Endothelial cell of umbilical vein (primary cell): ENCODE measurements around the gene BCAS3. TPM values are rescaled to one million over a fixed set of nuclear protein-coding genes. Genes with fewer than 3 reads are reported as not detected.

Experiments
- BruUV-seq: library from RNA; stranded (reverse); fragments of 400-500 nt; replicated peaks from 2 replicates; lab custom pipeline; 2021; lab: Mats Ljungman, UMichigan
- CTCF ChIA-PET: fragments of 300-600, 350-600 bp; sonication (Branson Sonifier 250); formaldehyde crosslinking; loops from one replicate; lab custom pipeline; 2021; ENCODE audit warnings: antibody characterized with exemption, inconsistent platforms; lab: Charles Lee
- POLR2A ChIA-PET: fragments of 300-600, 350-600 bp; sonication (Branson Sonifier 250); formaldehyde crosslinking; loops from one replicate; lab custom pipeline; 2021; ENCODE audit warnings: antibody characterized with exemption, inconsistent platforms; lab: Charles Lee
- DNase-seq: peaks from one replicate; pipeline ENCODE4 v3.0.0-alpha.2; 2011; ENCODE audit warnings: low read depth, low spot score
- FAIRE-seq: peaks from 2 replicates; lab custom pipeline; 2011; peaks lifted over from hg19 to GRCh38; lab: Jason Lieb, UNC
- H2AFZ ChIP-seq: 2 replicates; pipeline ENCODE4 v1.6.0; 2012; ENCODE audit warnings: low read depth, low read length, control low read depth, inconsistent platforms
- H3K27ac ChIP-seq: 2 replicates; pipeline ENCODE4 v1.5.1; 2011; ENCODE audit warnings: low read depth, mild to moderate bottlenecking, control low read depth, low read length, moderate library complexity; ENCODE audit not compliant: insufficient read depth
- H3K27me3 ChIP-seq, 2 experiments: 2 replicates each; pipeline versions ENCODE4 v1.6.0 to v1.6.1; 2011; ENCODE audit warnings: low read length in 2 of 2, mixed read lengths in 1 of 2; ENCODE audit not compliant: control insufficient read depth in 2 of 2, insufficient read depth in 2 of 2
- H3K36me3 ChIP-seq, 2 experiments: 2 replicates in 1 of 2; 3 replicates in 1 of 2; pipeline ENCODE4 v1.5.1; 2011; ENCODE audit warnings: low read length in 2 of 2, mild to moderate bottlenecking in 1 of 2, moderate library complexity in 1 of 2; ENCODE audit not compliant: control insufficient read depth in 2 of 2, insufficient read depth in 2 of 2; ENCODE audit errors: extremely low read depth in 1 of 2
- H3K4me1 ChIP-seq: 3 replicates; pipeline ENCODE4 v1.5.1; 2011; ENCODE audit warnings: mild to moderate bottlenecking, low read length; ENCODE audit not compliant: control insufficient read depth, insufficient read depth; ENCODE audit errors: extremely low read depth
- H3K4me2 ChIP-seq: 2 replicates; pipeline ENCODE4 v1.6.1; 2011; ENCODE audit warnings: low read length, control low read depth, mixed read lengths; ENCODE audit not compliant: insufficient read depth
- H3K4me3 ChIP-seq, 3 experiments: fragments of 200-600 bp in 1 of 3; sonication (generic), shearing (Covaris generic) in 1 of 3; replicated peaks in 1 of 3; 2 replicates each; pipeline ENCODE4 v1.5.1; 2011 to 2016; ENCODE audit warnings: control low read depth in 3 of 3, low read length in 3 of 3, mild to moderate bottlenecking in 2 of 3, inconsistent platforms in 1 of 3, low read depth in 1 of 3, moderate library complexity in 1 of 3; ENCODE audit not compliant: insufficient read depth in 1 of 3
- H3K79me2 ChIP-seq: 2 replicates; pipeline ENCODE4 v1.6.0; 2012; ENCODE audit warnings: low read length, inconsistent platforms; ENCODE audit not compliant: control insufficient read depth, insufficient read depth
- H3K9ac ChIP-seq: replicated peaks from 2 replicates; pipeline ENCODE3; 2011; ENCODE audit warnings: low read length, control low read depth; ENCODE audit not compliant: insufficient read depth; ENCODE audit errors: extremely low read depth
- H3K9me1 ChIP-seq: replicated peaks from 3 replicates; pipeline ENCODE4 v1.6.0; 2011; ENCODE audit warnings: mild to moderate bottlenecking, low read length; ENCODE audit not compliant: control insufficient read depth, insufficient read depth; ENCODE audit errors: extremely low read depth
- H3K9me3 ChIP-seq: replicated peaks from 2 replicates; pipeline ENCODE4 v1.5.1; 2012; ENCODE audit warnings: low read length, inconsistent platforms; ENCODE audit not compliant: control insufficient read depth, insufficient read depth
- H4K20me1 ChIP-seq: replicated peaks from 2 replicates; pipeline ENCODE3; 2011; ENCODE audit warnings: mild to moderate bottlenecking, low read length; ENCODE audit not compliant: control insufficient read depth, insufficient read depth; ENCODE audit errors: extremely low read depth
- CTCF ChIP-seq, 2 donors: IDR thresholded peaks; 1 replicate in 1 of 2; 2 replicates in 1 of 2; pipeline ENCODE4 v1.5.1; 2011; ENCODE audit warnings: low read length in 2 of 2, mild to moderate bottlenecking in 2 of 2, moderate library complexity in 2 of 2, control low read depth in 1 of 2, inconsistent platforms in 1 of 2, low read depth in 1 of 2; ENCODE audit not compliant: insufficient read depth in 1 of 2; ENCODE audit errors: extremely low read depth in 1 of 2
- dilution Hi-C: fragments of 300-500 bp; cut with MboI; formaldehyde crosslinking; loops from one replicate; pipeline ENCODE4 v1.15.0; 2019; ENCODE audit warnings: low sequenced_read_pairs; ENCODE audit not compliant: extremely low pct_ligation_motif_present
- intact Hi-C: fragments of 100-400 bp; cut with micrococcal nuclease; formaldehyde crosslinking; loops from one replicate; pipeline ENCODE4 v1.10.0; 2022
- polyA plus RNA-seq, 4 experiments: library from polyadenylated mRNA; depleted of rRNA in 3 of 4; stranded (reverse) in 3 of 4; unstranded in 1 of 4; fragments of >200 nt; gene quantifications; 2 replicates each; pipeline versions ENCODE4 v1.2.1 to v1.2.3, GENCODE V29; 2011 to 2012; ENCODE audit warnings: missing spikeins in 1 of 4
- total RNA-seq: library from RNA; stranded (reverse); gene quantifications from 2 replicates; pipeline ENCODE4 v1.2.3, GENCODE V29; 2021

The BCAS3 gene
- total and polyA plus RNA-seq, 2 donors (not counting 3 experiments of a cell fraction or from before 2014, with no cell fraction given): 8.2 to 16.0 TPM

GRCh38 chr17:60970741-60971140 lies 293.1 kb downstream of the BCAS3 start:
- ChIA-PET POLR2A (no interaction called here), CTCF (interaction anchor here (1.0 to 2.6 kb wide), 9 partner anchors 10 to 614 kb away, joined by 3 to 31 read pairs (median 9); no protein-coding TSS in a partner anchor)
- intact Hi-C loops: loop anchor here (1.0 kb wide), 2 partner anchors 420 to 439 kb away; no protein-coding TSS in a partner anchor

More at GRCh38 chr17:60970741-60971140, 293.1 kb downstream of the BCAS3 start:
- DNase-seq (no peak), FAIRE-seq (no peak)
- Histone ChIP-seq H4K20me1 (no peaks in the 10 kb centered on the region), H3K9me3 (no peaks in the 10 kb centered on the region), H3K27ac (no peak overlapping the region), H3K36me3 (no peaks in the 10 kb centered on the region), H3K9ac (no peak overlapping the region), H3K4me2 (no peak overlapping the region), H2AFZ (no peak overlapping the region), H3K27me3 (no peaks in the 10 kb centered on the region), H3K4me1 (no peaks in the 10 kb centered on the region), H3K9me1 (no peaks in the 10 kb centered on the region), H3K79me2 (no peaks in the 10 kb centered on the region), H3K4me3 (no peak overlapping the region)
- dilution Hi-C loops: no loop called here
- BruUV-seq: no TSS peak
- no peak for TF ChIP-seq CTCF (IDR thresholded peaks at IDR 0.05; ENCODE audit: extremely low read depth in 1 of 2, insufficient read depth in 1 of 2, low read depth in 1 of 2, low read length in 2 of 2)
